HG03097 (cell line): Measurements from ENCODE around the gene PROSER1.
"Not testable (repeated sequence)": the region's sequence is repeated elsewhere in the genome, so short reads cannot be mapped to it uniquely, and the experiment has no call there.

Experiments used
- ATAC-seq: cut with Tn5 transposase; IDR thresholded peaks from one replicate; pipeline ENCODE4 v1.9.1; 2021; ENCODE audit not compliant: unreplicated experiment, low FRiP score

PROSER1 gene

GRCh38 chr13:39032150-39032549 is 5.7 kb downstream of the PROSER1 start:
- ATAC-seq, result no peak

DNA sequence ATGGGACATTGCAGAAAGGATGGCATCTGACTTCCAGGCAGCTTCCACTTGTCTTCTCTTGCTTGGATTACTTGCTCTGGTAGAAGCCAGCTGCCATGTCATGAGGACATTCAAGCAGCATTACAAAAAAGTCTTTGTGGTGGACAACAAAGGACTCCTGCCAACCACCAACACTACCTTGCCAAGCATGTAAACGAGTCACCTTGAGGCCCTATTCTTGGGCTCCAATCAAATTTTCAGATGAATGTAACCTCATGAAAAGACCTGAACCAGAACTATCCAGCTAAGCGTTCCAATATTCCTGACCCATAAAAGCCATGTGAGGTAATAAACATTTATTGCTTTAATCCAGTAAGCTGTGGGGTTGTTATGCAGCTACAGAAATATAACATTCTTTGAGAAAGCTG is 12.5 kb downstream of the PROSER1 start:
- no peak for ATAC-seq

DNA sequence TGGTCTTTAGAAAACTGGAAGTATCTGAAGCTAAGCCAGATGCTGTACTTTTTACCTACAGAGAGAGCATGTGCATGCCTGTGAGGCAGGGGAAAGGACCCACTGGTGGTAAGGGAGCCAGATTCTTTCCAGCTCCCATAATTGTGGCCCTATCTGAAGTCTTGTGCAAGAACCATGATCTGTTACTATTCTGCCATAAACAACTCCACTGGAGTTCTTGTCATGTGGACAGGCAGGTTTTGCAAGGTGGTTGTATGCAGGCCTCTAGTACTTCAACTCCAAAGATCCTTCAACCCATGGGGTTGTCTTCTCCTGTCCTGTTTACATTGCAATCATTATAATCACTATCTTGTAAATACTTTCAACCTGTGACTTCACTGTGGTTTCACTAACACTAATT is 14.1 kb downstream of the PROSER1 start:
- no peak for ATAC-seq

- no peak for ATAC-seq
Observed at GRCh38 chr13:39023316-39023715, 14.6 kb downstream of the PROSER1 start.

DNA sequence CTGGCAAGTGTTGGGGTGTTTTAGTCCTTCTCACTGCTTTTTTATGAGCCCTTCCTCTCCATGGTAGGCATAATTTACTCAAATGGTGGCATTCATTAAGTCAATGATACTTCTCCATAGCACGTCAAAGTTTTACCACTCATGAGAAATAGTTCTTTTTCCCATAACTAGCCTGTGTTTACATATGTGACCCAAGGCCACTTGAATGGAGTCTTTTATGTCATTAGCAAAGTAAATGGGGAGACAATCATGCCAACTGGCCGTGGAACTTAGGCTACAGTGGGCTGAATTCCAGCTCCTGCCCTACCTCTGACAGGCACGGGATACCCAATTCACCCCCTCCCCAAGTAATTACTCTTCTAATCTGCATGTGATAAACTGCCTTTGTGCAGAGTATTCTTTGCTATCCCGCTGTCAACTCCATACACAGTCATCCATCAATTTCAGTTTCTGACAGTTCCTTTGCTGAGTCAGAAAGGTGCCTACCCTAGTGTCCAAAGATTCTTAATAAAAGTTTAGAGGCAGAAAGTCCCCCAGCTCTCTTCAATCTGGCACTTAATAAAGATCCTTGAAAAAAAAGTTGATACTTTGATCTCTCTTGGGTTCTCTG is 16.9 kb downstream of the PROSER1 start:
- no peak for ATAC-seq

GRCh38 chr13:39016787-39017186 is 21.1 kb downstream of the PROSER1 start:
- peak; percentile 68 for ATAC-seq

DNA sequence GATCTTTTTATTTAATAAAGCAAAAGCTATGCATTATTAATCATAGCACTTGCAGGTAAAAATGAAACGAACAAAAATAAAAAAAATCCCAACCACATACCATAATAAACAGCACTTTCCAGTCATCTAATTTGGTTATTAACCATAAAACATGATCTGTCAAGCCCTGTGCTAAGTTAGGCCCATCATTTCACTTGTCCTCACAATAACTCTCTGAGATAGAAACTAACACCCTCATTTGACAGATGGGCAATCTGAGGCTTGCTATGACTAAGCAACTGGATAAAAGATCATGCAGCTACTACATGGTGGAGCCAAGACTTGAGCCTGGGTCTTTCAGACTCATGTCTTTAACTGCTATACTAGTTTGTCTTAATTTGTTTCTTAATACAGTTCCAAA is 21.8 kb downstream of the PROSER1 start:
- ATAC-seq, result peak; percentile 60

- no peak for ATAC-seq
Observed at GRCh38 chr13:39013462-39013861, 24.4 kb downstream of the PROSER1 start.

GRCh38 chr13:39012608-39013007 is 25.3 kb downstream of the PROSER1 start:
- no peak for ATAC-seq

DNA sequence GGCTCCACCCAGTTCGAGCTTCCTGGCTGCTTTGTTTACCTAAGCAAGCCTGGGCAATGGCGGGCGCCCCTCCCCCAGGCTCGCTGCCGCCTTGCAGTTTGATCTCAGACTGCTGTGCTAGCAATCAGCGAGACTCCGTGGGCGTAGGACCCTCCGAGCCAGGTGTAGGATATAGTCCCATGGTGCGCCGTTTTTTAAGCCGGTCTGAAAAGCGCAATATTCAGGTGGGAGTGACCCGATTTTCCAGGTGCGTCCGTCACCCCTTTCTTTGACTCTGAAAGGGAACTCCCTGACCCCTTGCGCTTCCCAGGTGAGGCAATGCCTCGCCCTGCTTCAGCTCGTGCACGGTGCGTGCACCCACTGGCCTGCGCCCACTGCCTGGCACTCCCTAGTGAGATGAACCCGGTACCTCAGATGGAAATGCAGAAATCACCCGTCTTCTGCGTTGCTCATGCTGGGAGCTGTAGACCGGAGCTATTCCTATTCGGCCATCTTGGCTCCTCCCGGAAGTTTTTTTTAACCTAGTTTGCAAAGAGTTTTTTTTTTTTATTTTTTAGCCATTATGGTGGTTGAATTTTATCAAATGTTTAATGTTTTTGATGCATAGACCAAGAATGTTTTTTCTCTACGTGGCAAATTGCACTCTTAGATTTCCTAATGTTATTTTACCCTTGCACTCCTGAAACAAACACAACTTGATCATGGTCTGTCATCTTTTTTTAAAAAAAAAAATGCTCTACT is 31.3 kb downstream of the PROSER1 start:
- ATAC-seq, result not testable (repeated sequence)

- no peak for ATAC-seq
Observed at GRCh38 chr13:38998739-38999138, 39.1 kb downstream of the PROSER1 start.

DNA sequence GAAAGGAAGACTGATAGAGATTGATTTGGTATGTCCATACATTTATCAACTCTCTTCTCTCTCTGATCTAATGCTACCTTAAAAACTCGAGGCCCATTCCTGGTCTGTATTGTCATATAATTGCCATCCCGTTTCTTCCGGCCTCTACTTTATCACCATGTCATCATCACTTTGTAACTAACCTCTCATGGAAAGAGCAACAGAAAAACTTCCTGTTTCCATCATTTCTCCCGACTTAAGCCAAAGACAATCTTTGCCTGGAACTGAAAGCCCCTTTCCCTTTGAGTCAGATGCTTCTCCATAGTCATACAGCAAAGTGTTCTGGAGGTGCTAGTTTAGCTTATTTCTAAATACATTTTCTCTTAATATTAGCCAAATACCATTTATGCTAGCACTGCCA is 44.5 kb downstream of the PROSER1 start:
- no peak for ATAC-seq

DNA sequence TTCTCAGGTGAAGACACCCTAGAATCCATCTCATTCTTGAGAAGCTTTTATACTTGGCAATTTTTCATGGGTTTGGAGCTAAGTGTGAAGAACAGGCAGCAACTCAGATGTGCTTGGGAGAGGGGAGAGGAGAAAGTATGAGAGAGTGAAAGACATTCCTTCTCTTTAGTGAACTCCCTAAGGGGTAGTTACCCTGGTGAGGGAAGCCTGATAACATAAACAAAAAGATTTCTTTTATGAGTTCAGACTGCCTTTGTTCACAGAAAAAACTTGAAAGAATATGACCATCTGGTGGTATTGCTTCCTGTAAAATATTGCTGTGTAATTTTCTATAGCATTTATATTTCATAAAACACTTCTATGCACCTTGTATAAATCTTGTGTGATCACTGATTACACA is 47.2 kb downstream of the PROSER1 start, which contains the start of gene STOML3:
Gene STOML3 (minus strand): TSS at position 139 of the 400 bp plus-strand sequence. CDS start 110 bp downstream, at position 29.
- no peak for ATAC-seq

GRCh38 chr13:38981096-38981495 is 56.8 kb downstream of the PROSER1 start:
- ATAC-seq, result no peak

GRCh38 chr13:38980750-38981078 is 57.2 kb downstream of the PROSER1 start:
- ATAC-seq, result no peak

GRCh38 chr13:38979891-38980749 is 57.8 kb downstream of the PROSER1 start:
- no peak for ATAC-seq

GRCh38 chr13:38970380-38971051 is 67.4 kb downstream of the PROSER1 start:
- no peak for ATAC-seq

- ATAC-seq, result no peak
Observed at GRCh38 chr13:38969187-38969586, 68.7 kb downstream of the PROSER1 start.

GRCh38 chr13:38967446-38967845 is 70.4 kb downstream of the PROSER1 start:
- no peak for ATAC-seq

DNA sequence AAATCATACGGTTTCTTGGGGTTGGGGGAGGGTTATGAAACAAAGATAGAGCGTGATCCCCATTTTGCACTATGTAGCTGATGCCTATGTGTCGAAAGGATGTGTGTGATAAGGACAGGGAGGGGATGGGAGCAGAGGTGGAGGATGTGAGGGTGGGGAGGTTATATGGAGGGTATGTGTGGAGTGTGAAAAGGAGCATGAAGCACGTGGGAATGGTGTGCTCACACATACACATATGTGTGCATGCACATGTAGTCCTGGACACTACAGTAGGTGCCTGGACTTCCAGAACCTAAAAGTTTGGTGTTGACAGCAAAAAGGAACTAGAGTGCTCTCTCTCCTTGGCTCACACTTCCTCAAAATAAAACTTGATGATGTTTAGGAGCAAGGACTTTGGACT is 72.6 kb downstream of the PROSER1 start:
- ATAC-seq, result no peak

DNA sequence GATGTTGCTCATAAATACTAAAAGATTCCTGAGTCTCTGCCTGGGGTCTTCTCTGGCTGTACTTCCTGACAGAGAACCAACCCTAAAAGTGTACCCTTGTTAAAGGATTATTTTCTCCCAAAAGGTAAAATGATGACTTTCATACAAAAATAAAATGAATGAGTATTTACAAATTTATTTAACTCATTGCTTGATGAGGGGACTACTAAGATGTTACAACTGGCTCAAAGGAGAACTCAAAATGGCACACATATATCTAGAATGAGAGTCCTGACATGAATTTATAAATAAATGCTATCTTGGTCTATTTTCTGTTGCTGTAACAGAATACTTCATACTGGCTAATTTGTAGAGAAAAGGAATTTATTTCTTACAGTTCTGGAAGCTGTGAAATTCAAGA is 77.7 kb downstream of the PROSER1 start:
- no peak for ATAC-seq
